ENCODE results near the gene GP2.

Gene GP2

DNA sequence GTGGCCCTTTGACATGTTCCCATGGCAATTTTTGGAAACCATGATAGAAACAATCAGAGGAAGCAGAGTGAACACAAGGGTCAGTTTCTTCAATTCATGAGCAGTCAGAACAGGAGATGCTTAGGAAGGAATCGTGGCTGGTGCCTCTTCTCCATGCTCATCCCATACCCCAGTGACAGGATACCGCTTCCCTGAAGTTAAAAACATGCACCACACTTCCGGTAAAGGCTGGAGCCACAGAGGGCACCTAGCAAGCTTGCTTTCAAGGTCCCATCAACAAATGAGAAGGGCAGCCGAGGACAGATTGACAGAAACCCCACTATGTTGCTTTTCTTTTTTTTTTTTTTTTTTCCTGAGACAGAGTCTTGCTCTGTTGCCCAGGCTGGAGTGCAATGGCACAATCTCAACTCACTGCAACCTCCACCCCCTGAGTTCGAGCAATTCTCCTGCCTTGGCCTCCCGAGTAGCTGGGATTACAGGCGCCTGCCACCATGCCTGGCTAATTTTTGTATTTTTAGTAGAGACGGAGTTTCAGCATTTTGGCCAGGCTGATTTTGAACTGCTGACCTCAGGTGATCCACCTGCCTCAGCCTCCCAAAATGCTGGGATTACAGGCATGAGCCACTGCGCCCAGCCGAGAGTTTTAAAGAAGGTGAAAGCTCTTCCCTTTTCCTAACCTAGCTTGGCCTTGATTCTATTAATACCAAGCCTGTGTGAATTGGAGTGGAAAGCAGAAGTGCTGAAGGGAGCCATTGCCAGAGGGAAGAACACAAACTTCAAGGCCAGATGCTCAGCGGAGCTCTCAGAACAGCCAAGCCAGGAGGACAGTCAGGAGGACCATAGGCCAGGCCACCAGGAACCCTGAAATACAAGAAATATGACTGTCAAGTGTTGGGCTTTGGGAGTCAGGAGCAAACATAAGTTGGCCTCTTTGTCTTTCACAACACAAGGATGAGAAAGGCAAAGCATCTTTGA lies 16.6 kb downstream of the GP2 start:
- Histone ChIP-seq H3K4me3 (ENCODE audit: low read depth in 1 of 2, low read length in 1 of 2) (no peak overlapping the region), H3K27me3 (no peaks in the 10 kb centered on the region), H3K4me1 (ENCODE audit: control insufficient read depth in 1 of 2, insufficient read depth in 1 of 2, low read depth in 1 of 2, low read length in 1 of 2) (no peaks in the 10 kb centered on the region), H3K36me3 (no peaks in the 10 kb centered on the region), H3K27ac (no peak overlapping the region), H3K9me3 (no peaks in the 10 kb centered on the region)
- TF ChIP-seq, protein P1, sequence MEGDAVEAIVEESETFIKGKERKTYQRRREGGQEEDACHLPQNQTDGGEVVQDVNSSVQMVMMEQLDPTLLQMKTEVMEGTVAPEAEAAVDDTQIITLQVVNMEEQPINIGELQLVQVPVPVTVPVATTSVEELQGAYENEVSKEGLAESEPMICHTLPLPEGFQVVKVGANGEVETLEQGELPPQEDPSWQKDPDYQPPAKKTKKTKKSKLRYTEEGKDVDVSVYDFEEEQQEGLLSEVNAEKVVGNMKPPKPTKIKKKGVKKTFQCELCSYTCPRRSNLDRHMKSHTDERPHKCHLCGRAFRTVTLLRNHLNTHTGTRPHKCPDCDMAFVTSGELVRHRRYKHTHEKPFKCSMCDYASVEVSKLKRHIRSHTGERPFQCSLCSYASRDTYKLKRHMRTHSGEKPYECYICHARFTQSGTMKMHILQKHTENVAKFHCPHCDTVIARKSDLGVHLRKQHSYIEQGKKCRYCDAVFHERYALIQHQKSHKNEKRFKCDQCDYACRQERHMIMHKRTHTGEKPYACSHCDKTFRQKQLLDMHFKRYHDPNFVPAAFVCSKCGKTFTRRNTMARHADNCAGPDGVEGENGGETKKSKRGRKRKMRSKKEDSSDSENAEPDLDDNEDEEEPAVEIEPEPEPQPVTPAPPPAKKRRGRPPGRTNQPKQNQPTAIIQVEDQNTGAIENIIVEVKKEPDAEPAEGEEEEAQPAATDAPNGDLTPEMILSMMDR (IDR thresholded peaks at IDR 0.05): no peak

DNA sequence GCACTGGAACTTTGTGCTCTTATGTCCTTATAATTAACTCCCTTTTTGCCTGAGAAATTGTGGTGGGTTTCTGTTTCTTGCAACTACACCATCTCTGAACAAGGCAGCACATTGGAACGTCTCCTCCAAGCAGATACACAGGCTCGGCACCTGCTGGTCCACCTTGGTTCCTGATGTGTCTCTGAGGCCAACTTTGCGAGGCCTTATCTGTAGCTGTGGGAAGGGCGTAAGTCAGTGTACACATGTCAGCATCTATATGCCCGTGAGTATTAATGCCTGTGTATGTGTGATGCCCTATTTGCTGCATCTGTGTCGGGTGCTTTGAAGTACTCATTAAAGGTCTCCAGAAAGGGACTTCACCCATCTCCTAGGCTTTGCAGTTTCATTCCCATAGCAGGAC lies 17.5 kb downstream of the GP2 start:
- Histone ChIP-seq H3K36me3 (no peaks in the 10 kb centered on the region), H3K27me3 (no peaks in the 10 kb centered on the region), H3K4me3 (ENCODE audit: low read depth in 1 of 2, low read length in 1 of 2) (no peak overlapping the region), H3K9me3 (no peaks in the 10 kb centered on the region), H3K27ac (no peak overlapping the region), H3K4me1 (ENCODE audit: control insufficient read depth in 1 of 2, insufficient read depth in 1 of 2, low read depth in 1 of 2, low read length in 1 of 2) (no peaks in the 10 kb centered on the region)
- TF ChIP-seq, protein P1 (IDR thresholded peaks at IDR 0.05): no peak

DNA sequence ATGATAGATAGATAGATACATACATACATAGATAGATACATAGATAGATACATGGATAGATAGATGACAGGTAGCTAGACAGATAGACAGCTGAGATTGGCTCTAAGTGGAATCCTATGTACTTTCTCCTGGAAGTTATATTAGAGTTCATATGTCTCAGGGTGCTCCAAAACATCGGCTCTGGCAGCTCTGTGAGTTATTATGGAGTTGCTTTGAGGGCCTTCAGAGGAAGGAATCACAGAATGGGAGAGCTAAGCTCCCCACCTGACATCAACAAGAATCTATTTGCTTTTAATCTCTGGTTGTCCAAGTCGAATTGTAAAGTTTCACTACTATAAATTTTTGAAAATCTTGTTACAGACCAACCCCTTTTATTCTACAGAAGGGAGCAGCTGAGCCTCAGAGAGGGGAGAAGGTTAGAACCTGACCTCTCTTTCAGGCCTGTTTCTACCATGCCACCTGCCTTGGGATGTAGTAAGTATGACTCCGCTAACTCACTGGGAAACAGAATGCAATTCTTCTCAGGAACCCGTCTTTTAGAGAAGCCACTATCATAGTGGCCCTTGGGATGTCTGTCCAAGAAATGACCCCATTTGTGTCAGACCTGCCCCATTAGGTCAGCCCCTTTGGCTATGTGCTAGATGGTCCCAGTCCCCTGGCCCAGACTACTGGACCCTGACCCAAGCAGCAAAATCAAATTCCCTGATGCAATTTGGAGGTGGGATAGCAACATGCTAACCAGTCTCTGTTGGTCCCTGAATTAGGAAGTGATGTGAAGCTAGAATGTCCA lies 18.3 kb downstream of the GP2 start:
- H3K9me3 ChIP-seq: no peaks in the 10 kb centered on the region

DNA sequence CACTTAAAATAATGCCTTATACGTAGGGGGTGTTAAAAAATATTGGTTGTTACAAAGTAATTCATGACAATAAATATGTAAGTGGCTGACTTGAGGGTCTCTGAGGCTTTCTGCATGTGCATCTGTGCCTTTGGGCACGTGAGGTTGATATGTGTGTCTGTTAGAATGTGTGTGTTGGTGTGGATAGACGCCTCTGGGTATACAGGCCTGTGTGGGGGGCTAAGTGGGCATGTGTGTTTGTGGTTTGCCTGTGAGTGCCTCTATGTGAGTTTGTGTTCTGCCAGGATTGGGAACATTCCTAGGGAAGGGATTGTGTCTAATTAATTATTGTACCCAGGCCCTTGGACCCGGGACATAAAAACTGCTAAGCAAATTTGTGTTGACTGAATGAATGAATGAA lies 19.0 kb downstream of the GP2 start:
- H3K9me3 ChIP-seq: no peaks in the 10 kb centered on the region
- TF ChIP-seq, protein P1 (IDR thresholded peaks at IDR 0.05): no peak
- H3K27me3 ChIP-seq: no peaks in the 10 kb centered on the region
- no peaks in the 10 kb centered on the region for H3K4me1 ChIP-seq (ENCODE audit: control insufficient read depth in 1 of 2, insufficient read depth in 1 of 2, low read depth in 1 of 2, low read length in 1 of 2)
- H3K4me3 ChIP-seq (ENCODE audit: low read depth in 1 of 2, low read length in 1 of 2): no peak overlapping the region
- no peaks in the 10 kb centered on the region for H3K36me3 ChIP-seq
- no peak overlapping the region for H3K27ac ChIP-seq

More for the DNA sequence above, 18.3 kb downstream of the GP2 start:
- Histone ChIP-seq H3K36me3 (no peaks in the 10 kb centered on the region), H3K27me3 (no peaks in the 10 kb centered on the region), H3K4me1 (ENCODE audit: control insufficient read depth in 1 of 2, insufficient read depth in 1 of 2, low read depth in 1 of 2, low read length in 1 of 2) (no peaks in the 10 kb centered on the region), H3K27ac (no peak overlapping the region), H3K4me3 (ENCODE audit: low read depth in 1 of 2, low read length in 1 of 2) (no peak overlapping the region)
- TF ChIP-seq, protein P1 (IDR thresholded peaks at IDR 0.05): no peak

DNA sequence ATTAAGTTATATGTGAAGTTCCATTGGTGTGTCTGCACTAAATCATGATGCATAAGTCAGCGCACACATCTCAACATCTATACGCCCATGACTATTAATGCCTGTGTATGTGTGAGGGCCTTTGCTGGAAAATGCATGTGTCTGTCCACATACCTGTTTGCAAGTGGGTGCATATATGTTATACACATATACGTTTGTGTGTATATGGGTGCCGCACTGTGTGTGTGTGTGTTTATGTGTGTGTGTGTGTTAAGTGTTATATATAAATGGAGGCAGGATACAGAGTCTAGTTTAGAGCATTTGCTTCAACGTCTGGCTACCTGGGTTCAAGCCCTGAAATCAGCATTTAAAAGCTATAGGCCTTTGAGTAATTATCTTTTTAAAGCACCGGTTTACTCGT lies 19.5 kb downstream of the GP2 start:
- Histone ChIP-seq H3K36me3 (no peaks in the 10 kb centered on the region), H3K27me3 (no peaks in the 10 kb centered on the region), H3K4me1 (ENCODE audit: control insufficient read depth in 1 of 2, insufficient read depth in 1 of 2, low read depth in 1 of 2, low read length in 1 of 2) (no peaks in the 10 kb centered on the region), H3K27ac (no peak overlapping the region), H3K4me3 (ENCODE audit: low read depth in 1 of 2, low read length in 1 of 2) (no peak overlapping the region), H3K9me3 (no peaks in the 10 kb centered on the region)
- TF ChIP-seq, protein P1 (IDR thresholded peaks at IDR 0.05): no peak
